Dedifferentiated amniotic fluid mesenchymal stem cell (primary cell): Measurements from ENCODE around the gene RNU11.
"Not testable (repeated sequence)": the region's sequence is repeated elsewhere in the genome, so short reads cannot be mapped to it uniquely, and the experiment has no call there.

Experiments used
- DNase-seq: peaks from one replicate; pipeline ENCODE4 v3.0.0-alpha.2; 2016; ENCODE audit errors: extremely low spot score

RNU11 gene

DNA sequence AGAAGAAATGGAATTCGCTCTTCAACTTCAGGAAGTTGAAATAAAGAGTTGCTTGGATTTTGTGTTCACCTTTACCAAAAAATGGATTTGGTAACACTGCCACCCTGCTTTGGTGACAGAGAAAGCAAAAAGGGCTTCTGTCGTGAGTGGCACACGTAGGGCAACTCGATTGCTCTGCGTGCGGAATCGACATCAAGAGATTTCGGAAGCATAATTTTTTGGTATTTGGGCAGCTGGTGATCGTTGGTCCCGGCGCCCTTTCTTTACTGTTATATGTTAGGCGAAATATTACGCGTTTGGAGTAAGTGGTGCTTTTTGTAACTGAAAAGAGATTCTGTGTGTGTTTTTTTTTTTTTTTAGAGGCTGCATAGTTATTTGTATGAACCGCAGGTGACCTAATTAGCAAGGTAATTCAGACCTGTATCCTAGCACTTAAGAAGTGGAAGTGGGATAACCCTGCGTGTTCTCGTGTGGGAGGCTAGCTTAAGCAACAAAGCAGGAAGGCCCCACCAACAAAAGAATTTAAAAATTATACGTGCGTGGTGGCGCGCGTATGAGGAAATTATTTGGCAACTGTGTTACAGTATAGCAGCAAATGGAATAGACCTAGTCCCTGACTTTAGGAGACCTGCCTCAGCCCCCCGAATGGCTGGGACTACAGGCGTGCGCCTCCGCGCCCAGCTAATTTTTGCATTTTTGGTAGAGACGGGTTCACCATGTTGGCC lies at the start of gene RNU11:
Gene RNU11 (plus strand): TSS at position 127 of the 725 bp plus-strand sequence.
- peak; percentile 97 for DNase-seq

GRCh38 chr1:28601696-28602095 lies 46.7 kb upstream of the RNU11 start:
- peak; percentile 94 for DNase-seq

- DNase-seq = peak; percentile 90
These were observed 45.6 kb upstream of the RNU11 start for GRCh38 chr1:28602536-28603439.

DNA sequence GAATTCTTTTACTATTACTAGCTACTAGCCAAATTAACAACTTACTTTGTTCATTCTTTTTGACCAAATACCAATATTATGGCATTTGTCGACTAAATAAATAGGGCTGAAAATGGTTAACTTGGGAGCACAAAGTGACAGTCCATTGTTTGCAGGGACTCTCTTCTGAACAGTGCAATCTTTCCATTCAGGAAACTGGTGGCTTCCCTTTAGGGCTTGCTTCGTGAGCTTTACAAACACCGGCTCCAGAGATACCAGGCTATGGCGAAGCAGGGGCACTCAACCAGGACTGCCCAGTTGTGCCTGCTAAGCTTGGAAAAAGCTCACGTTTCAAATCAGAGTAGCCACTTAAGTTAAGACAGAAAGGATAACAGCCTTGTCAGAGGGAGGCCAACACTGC lies 44.0 kb upstream of the RNU11 start:
- DNase-seq = no peak

GRCh38 chr1:28604962-28605361 lies 43.4 kb upstream of the RNU11 start:
- DNase-seq = no peak

- no peak for DNase-seq
These were observed 41.6 kb upstream of the RNU11 start for GRCh38 chr1:28606771-28607170.

DNA sequence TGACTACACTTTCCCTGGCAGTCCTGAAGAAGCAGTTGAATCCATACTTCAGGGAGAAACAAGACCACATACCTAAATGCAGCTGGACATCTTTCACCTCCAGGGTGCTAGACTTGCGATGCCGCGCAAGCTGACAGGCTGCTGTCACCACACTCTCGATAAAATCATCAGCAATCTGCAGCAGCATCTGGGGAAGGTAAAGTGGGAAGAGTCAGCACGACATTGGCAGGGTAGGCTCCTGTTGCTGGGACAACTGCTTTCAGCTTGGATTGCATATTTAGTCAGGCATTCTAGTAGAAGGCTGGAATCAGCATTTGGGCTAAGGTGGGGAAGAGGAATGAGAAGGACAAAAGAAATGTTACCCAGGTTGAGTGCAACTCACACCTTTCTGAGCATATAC lies 35.2 kb upstream of the RNU11 start:
- no peak for DNase-seq

GRCh38 chr1:28631713-28632112 lies 16.7 kb upstream of the RNU11 start:
- DNase-seq = no peak

DNA sequence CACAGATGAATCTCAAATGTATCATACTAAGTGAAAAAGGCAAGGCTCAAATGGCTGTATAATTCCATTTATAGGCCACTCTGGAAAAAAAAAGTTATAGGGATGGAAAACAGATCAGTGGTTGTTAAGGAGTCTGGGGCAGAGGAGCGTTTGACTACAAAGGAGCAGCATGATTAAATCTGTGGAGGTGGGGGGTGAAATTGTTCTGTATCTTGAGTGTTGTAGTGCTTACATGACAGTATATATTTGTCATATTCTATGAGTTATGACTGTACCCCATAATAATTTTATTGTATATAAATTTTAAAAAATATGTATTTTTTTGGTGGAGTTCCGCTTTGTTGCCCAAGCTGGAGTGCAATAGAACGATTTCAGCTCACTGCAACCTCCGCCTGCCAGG lies 15.8 kb upstream of the RNU11 start:
- DNase-seq = no peak

- no peak for DNase-seq
These were observed 7.6 kb upstream of the RNU11 start for GRCh38 chr1:28640766-28641165.

DNA sequence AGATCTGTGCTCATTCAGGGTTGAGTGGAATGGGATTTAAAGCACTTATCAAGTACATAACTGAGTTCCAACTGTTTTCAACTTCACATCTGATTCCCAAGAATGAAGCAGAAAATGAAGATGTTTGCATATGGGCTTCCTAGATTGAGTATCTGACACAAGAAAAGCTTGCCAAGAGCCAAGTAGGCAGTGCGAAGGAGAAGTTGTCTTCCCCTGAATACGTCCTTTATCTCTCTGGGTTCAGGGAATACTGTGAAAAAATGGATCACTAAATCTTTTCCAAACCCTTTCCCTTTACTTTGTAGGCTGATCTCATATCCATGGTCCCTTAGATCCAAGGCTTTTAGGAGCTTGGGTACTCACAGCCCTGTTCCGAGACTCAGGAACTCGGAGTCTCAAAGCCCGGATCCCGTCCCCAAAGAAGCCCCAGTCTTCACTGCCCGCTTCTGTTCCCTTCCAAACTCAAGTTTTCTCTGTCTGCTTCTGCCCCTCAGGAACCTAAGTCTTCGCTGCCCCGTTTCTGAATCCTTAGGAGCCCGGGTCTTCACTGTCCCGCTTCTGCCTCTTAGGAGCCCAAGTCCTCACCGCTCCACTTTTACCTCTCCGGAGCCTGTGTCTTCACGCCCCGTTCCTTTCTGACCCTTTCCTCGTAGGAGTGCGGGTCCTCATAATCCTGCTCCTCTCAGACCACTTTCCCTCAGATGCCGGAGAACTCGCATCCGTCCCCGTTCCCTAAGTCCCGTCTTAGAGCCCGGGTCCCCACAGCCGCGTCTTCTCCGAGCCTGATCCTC lies 6.1 kb upstream of the RNU11 start:
- peak; percentile 27 for DNase-seq

DNA sequence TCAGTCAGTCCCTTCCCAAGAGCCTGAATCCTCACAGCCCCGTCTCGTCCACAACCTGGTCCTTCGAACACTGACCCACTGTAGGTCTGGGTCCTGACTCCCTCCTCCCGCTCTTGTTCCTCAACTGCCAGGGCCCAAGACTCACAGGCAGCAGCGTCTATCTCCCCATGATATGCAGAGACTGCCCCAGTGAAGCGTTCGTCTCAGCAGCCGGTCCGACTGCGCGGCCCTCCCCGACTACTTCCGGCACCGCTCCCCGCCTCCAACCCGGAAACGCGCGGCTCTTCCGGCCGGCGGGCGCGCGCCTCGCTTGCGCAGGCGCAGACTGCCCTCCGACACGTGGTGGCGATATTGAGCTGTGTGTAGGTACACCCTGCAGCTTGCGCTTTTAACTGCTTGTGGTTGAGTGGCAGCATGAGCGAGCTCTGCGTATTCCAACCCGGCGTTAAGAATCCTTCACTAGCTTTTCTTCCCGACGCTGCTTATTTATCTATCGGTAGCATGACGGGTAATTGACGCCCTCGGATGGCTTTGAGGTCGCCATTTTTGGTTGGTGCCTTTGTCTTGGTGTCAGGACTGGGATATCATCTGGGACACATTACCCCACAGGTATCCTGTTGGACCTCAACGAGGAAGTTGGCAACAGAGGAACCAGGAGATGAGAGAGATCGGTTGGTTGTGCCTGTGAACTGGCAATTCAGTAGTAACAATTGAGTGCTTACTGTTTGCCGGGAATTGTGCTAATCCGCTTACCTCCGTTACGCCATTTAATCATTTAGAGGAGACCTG lies 5.4 kb upstream of the RNU11 start, which contains the start of gene TAF12:
Gene TAF12 (minus strand): TSS at position 221 of the 789 bp plus-strand sequence. CDS start 20,986 bp downstream, outside the sequence.
- DNase-seq = peak; percentile 89

- no peak for DNase-seq
These were observed 3.9 kb upstream of the RNU11 start for GRCh38 chr1:28644494-28644893.

GRCh38 chr1:28645406-28645805 lies 3.0 kb upstream of the RNU11 start:
- DNase-seq = not testable (repeated sequence)

- DNase-seq = no peak
These were observed 2.4 kb upstream of the RNU11 start for GRCh38 chr1:28646040-28646439.

DNA sequence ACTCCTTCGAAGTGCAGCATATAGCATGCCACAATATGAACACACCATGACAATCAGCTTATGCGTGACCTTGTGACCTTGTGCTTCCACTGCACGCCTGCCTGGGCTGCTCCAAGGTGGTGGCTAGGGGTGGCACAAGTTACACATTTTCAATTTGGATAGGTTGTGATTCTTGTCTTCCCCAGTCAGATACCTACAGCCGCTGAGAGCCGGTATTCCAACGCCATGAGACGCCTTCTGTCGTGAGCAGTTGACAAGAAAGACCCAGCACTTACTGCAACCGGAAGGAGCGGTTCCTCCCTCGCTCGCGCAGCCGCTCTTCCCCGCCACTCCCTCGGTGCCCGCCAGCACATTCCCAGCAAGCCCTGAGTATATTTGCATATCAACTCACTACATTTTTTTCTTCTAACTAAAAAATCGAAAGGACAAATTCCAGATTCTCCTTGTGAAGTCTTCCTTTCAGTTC lies 359 bp upstream of the RNU11 start:
- peak; percentile 91 for DNase-seq

- DNase-seq = not testable (repeated sequence)
These were observed 4.7 kb downstream of the RNU11 start for GRCh38 chr1:28653063-28653462.

DNA sequence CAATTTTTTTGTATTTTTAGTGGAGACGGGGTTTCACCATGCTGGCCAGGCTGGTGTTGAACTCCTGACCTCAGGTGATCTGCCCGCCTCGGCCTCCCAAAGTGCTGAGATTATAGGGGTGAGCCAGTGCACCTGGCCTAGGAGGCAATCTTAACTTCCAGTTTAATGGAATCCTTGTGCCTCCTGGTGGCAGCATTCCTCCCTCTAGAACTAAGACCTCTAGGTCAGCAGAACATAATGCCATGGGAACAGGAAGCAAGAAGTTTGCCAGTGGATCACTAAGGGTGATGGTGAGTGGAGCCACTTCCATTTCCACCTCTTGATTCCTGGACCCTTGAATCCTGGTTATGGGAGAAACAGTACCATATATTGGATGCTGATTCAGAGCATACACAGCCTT lies 5.5 kb downstream of the RNU11 start:
- DNase-seq = not testable (repeated sequence)

DNA sequence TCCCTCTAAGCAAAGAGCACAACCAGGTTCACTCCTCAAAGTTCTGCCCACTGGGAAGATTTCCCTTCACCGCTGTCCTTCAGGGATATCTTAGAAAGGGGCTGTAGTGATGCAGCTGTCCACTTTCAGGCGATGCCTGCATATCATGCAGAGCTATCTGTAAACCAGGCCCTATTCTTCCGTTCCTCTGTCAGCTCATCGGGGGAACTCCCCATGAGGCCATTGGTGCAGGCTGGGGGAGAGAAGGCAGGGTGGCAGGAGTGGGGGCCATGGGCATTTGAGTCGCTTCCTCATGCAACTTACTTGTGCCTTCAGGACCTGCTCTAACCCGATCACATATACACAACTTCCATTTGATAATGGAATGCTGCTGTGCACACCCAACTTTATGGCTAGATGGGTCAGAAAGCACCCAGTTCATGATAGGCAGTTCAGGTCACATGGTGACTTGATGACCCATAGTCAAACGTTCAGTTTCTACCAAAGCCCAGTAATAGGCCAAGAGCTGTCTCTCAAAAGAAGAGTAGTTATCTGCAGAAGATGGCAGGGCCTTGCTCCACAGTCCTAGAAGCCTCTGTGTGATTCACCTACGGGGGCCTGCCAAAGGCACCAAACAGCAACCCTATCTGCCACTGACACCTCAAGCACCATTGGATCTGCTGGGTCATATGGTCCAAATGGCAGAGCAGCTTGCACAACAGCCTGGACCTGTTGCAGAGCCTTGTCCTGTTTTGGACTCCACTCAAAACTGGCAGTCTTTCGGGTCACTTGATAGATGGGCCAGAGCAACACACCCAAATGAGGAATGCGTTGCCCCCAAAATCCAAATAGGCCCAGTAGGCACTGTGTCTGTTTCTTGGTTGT lies 7.3 kb downstream of the RNU11 start:
- not testable (repeated sequence) for DNase-seq

DNA sequence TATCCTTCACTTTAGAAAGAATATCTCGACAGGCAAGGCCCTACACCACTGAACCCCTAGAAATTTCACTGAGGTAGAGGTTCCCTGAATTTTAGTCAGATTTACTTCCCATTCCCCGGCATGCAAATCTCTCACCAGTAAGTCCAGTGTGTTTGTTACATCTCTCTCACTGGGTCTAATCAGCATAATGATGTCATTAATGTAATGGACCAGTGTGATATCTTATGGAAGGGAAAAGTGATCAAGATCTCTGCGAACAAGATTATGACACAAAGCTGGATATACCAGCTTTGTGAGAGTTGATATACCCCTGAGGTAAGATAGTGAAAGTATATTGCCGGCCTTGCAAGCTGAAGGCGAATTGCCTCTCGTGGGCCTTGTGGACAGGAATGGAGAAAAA lies 7.9 kb downstream of the RNU11 start:
- no peak for DNase-seq
